Thoracic aorta (tissue), 2 donors: Measurements from ENCODE around the gene P4HB. TPM values are rescaled to one million over a fixed set of nuclear protein-coding genes. Genes with fewer than 3 reads are reported as not detected.

Experiments
- ATAC-seq: fragments of 150-250 bp; one replicate; pipeline ENCODE4 v1.8.0; 2017; ENCODE audit warnings: low read depth; ENCODE audit not compliant: insufficient number of reproducible peaks, low FRiP score
- DNase-seq: peaks from one replicate; pipeline ENCODE4 v3.0.0-alpha.2; 2020; ENCODE audit warnings: low spot score
- H3K27ac ChIP-seq, 2 donors: fragments of 200-600 bp; sonication (generic); 1 replicate in 1 of 2; 2 replicates in 1 of 2; pipeline ENCODE4 v1.5.1; 2016; ENCODE audit warnings: mild to moderate bottlenecking in 2 of 2, moderate library complexity in 2 of 2
- H3K27me3 ChIP-seq: fragments of 200-600 bp; sonication (generic); replicated peaks from 2 replicates; pipeline ENCODE4 v1.6.0; 2016; ENCODE audit warnings: mild to moderate bottlenecking; ENCODE audit not compliant: insufficient read depth
- H3K36me3 ChIP-seq: fragments of 200-600 bp; sonication (generic); one replicate; pipeline ENCODE4 v1.5.1; 2016
- H3K4me1 ChIP-seq, 2 donors: fragments of 200-600 bp; sonication (generic); 1 replicate in 1 of 2; 2 replicates in 1 of 2; pipeline versions ENCODE4 v1.5.1 to v1.6.0; 2016; ENCODE audit warnings: low read depth in 2 of 2, mild to moderate bottlenecking in 1 of 2; ENCODE audit not compliant: control insufficient read depth in 1 of 2
- H3K4me3 ChIP-seq: fragments of 200-600 bp; sonication (generic); 2 replicates; pipeline ENCODE4 v1.5.1; 2016; ENCODE audit warnings: mild to moderate bottlenecking
- H3K9me3 ChIP-seq: fragments of 200-600 bp; sonication (generic); 2 replicates; pipeline ENCODE4 v1.5.1; 2016
- total RNA-seq, 2 donors: library from RNA; depleted of rRNA; stranded (reverse); fragments of >200 nt; gene quantifications; one replicate each; pipeline versions ENCODE4 v1.1.0 to v1.2.3, GENCODE V29; 2016
- TF ChIP-seq, protein P1 (sequence below): fragments of 200-600 bp; sonication (generic); IDR thresholded peaks from one replicate; pipeline ENCODE4 v1.5.1; 2019; ENCODE audit warnings: antibody characterized with exemption

P4HB gene
- total RNA-seq, 2 donors from 2014 or later, result 515 to 655 TPM

DNA sequence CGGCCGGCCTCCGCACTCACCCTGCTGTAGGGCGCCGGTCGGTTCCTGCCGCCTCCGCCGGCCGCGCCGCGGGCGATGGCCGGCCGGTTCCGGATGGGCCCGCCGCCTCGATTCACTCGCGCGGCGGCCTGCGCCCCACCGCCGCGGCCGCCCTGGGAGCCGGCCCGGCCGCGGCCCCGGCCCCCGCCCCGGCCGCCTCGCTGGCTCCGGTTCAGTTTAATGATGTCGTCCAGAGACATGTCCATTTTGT, 30.9 kb upstream of the P4HB start:
- no peaks in the 10 kb centered on the region for H3K9me3 ChIP-seq
- H3K27me3 ChIP-seq, result no peaks in the 10 kb centered on the region
- no peak for ATAC-seq
- H3K4me3 ChIP-seq, result peak overlapping the region; percentile 97
- H3K27ac ChIP-seq, result peak overlapping the region; percentile 73 to 91
- peaks cover 8 to 26% of the 10 kb centered on the region in 2 donors for H3K4me1 ChIP-seq
- H3K36me3 ChIP-seq, result peaks cover 46% of the 10 kb centered on the region
- TF ChIP-seq, protein P1, sequence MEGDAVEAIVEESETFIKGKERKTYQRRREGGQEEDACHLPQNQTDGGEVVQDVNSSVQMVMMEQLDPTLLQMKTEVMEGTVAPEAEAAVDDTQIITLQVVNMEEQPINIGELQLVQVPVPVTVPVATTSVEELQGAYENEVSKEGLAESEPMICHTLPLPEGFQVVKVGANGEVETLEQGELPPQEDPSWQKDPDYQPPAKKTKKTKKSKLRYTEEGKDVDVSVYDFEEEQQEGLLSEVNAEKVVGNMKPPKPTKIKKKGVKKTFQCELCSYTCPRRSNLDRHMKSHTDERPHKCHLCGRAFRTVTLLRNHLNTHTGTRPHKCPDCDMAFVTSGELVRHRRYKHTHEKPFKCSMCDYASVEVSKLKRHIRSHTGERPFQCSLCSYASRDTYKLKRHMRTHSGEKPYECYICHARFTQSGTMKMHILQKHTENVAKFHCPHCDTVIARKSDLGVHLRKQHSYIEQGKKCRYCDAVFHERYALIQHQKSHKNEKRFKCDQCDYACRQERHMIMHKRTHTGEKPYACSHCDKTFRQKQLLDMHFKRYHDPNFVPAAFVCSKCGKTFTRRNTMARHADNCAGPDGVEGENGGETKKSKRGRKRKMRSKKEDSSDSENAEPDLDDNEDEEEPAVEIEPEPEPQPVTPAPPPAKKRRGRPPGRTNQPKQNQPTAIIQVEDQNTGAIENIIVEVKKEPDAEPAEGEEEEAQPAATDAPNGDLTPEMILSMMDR, result no peak
- DNase-seq, result no peak

DNA sequence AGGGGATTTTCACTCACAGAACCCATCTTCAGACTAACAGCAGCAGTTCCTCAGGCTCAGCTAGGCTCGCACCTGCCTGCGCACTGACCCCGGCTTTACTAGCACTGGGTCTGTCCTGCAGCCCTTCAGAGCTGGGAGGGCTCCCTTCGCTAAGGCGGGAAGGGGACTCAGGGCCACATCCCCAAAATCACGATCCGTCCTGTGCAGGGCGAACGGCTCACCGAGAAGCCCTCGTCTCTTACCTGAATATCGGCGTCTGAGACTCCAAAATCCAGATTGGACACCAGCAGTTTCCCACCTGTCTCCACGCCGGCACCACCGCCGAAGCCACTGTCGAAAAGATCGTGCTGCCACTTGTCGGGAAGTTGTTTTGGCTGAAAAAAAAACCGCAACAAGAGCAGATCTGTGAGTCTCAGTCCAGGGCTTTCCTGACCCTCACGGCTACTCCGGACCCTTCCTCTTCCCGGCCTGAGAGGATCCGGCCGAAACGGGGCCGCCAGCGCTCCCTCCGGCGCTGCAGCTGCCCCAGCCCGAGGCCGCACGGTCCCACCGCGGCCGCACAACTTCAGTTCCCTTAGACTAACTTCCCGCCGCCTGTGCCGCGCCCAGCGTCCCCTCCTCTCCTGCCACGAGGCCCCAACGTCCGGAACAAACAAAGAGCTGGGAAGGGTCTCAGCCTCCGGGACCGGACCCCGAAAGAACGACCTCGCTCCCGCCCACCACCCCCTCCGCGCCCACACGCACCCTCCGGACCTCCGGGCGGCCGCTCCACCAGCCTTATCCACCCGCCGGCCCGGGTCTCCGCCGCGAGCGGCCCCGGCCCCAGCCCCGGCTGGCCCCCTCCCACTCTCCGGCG, 30.3 kb upstream of the P4HB start:
- Histone ChIP-seq H3K27ac (peak overlapping the region; percentile 73 to 91), H3K27me3 (no peaks in the 10 kb centered on the region), H3K4me3 (peak overlapping the region; percentile 97), H3K9me3 (no peaks in the 10 kb centered on the region), H3K4me1 (peaks cover 8 to 26% of the 10 kb centered on the region in 2 donors), H3K36me3 (peaks cover 45% of the 10 kb centered on the region)
- TF ChIP-seq, protein P1, result no peak
- no peak for DNase-seq
- no peak for ATAC-seq

DNA sequence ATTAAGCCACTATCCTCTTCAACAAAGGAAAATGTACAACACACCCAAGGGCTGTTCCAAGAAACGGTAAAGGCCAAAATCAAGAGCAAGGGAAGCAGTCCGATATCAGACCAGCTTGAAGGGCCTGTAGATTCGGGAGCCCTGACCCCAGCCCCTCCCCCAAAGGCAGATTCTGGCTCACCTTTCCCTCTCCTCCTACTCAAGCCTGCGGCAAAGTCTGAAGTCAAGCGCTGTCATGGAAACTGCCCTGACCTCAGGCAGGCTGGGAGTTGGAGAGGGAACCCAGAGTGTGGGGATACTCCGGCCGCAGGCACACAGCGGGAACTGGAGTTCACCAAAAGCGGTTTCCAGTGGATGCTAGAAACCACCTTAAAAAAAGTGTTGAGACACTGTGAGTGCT, 29.3 kb upstream of the P4HB start:
- no peak for DNase-seq
- Histone ChIP-seq H3K9me3 (no peaks in the 10 kb centered on the region), H3K36me3 (peaks cover 38% of the 10 kb centered on the region), H3K4me1 (peaks cover 8 to 33% of the 10 kb centered on the region in 2 donors), H3K4me3 (no peak overlapping the region), H3K27ac (no peak overlapping the region), H3K27me3 (no peaks in the 10 kb centered on the region)
- ATAC-seq, result no peak
- TF ChIP-seq, protein P1, result no peak

DNA sequence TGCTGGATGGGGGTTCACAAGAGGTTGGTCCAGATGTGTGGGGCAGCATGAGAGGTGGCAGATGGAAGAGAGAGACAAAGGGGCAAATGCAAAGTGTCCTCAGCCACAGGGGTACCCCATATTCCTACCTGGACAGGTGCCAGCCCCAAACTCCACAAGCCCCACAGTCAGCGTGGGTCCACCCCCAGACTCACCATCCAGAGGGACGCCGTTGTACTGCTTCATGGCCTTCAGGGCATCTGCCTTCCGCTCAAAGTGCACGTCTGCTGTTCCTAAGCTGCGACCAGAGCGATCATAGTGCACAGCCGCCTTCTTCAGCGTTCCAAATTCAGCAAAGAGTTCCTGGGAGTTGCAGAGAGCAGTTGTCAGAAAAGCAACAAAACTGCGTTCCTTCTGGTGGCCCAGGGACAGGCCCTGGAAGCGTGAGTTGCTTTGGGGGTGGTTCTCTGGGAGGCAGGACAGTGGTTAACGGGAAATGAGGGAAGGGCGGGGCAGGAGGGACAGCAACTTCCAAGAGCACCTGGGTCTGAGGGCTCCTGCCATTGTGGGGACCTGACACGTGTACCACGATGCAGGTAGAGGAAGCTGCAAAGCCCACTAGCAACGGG, 28.8 kb upstream of the P4HB start:
- H3K36me3 ChIP-seq, result peaks cover 38% of the 10 kb centered on the region
- no peaks in the 10 kb centered on the region for H3K27me3 ChIP-seq
- no peak for DNase-seq

More for the DNA sequence above, 28.8 kb upstream of the P4HB start:
- Histone ChIP-seq H3K27ac (no peak overlapping the region), H3K9me3 (no peaks in the 10 kb centered on the region), H3K4me3 (no peak overlapping the region), H3K4me1 (peaks cover 8 to 38% of the 10 kb centered on the region in 2 donors)
- ATAC-seq, result no peak
- TF ChIP-seq, protein P1, result no peak
